GM06990 (cell line): Measurements from ENCODE around the gene SLC9A8.

Experiments used
- DNase-seq: peaks from one replicate; pipeline ENCODE4 v3.0.0-alpha.2; 2011; ENCODE audit not compliant: insufficient read length; ENCODE audit errors: extremely low read depth
- H3K27me3 ChIP-seq: replicated peaks from 2 replicates; pipeline ENCODE4 v1.6.0; 2011; ENCODE audit warnings: low read length; ENCODE audit not compliant: control insufficient read depth, insufficient read depth
- H3K36me3 ChIP-seq: 2 replicates; pipeline ENCODE4 v1.5.1; 2011; ENCODE audit warnings: low read length; ENCODE audit not compliant: control insufficient read depth, insufficient read depth
- H3K4me3 ChIP-seq: replicated peaks from 2 replicates; pipeline ENCODE4 v1.5.1; 2011; ENCODE audit warnings: low read depth, mild to moderate bottlenecking, control low read depth, low read length
- CTCF ChIP-seq: IDR thresholded peaks from 2 replicates; pipeline ENCODE4 v1.5.1; 2011; ENCODE audit warnings: low read length, control low read depth, mild to moderate bottlenecking, inconsistent platforms; ENCODE audit not compliant: insufficient read depth, poor library complexity, severe bottlenecking

Gene SLC9A8

GRCh38 chr20:49890471-49891361 is 78.1 kb downstream of the SLC9A8 start:
- DNase-seq, result no peak
- TF ChIP-seq CTCF, result no peak
- Histone ChIP-seq H3K36me3 (peaks cover 17% of the 10 kb centered on the region), H3K4me3 (no peak overlapping the region), H3K27me3 (no peaks in the 10 kb centered on the region)

GRCh38 chr20:49891476-49892110 is 79.0 kb downstream of the SLC9A8 start:
- H3K4me3 ChIP-seq, result no peak overlapping the region
- TF ChIP-seq CTCF, result no peak
- H3K27me3 ChIP-seq, result no peaks in the 10 kb centered on the region
- H3K36me3 ChIP-seq, result peaks cover 12% of the 10 kb centered on the region
- DNase-seq, result no peak

- Histone ChIP-seq H3K4me3 (no peak overlapping the region), H3K36me3 (peaks cover 12% of the 10 kb centered on the region), H3K27me3 (no peaks in the 10 kb centered on the region)
- TF ChIP-seq CTCF, result no peak
- DNase-seq, result no peak
These were observed 79.6 kb downstream of the SLC9A8 start for GRCh38 chr20:49892260-49892659.

- H3K27me3 ChIP-seq, result no peaks in the 10 kb centered on the region
- DNase-seq, result no peak
- TF ChIP-seq CTCF, result no peak
- no peak overlapping the region for H3K4me3 ChIP-seq
- peaks cover 10% of the 10 kb centered on the region for H3K36me3 ChIP-seq
These were observed 80.2 kb downstream of the SLC9A8 start for GRCh38 chr20:49892817-49893216.

- H3K27me3 ChIP-seq, result no peaks in the 10 kb centered on the region
- H3K36me3 ChIP-seq, result peaks cover 7% of the 10 kb centered on the region
- peak overlapping the region; percentile 31; the same call in 1 of the 2 replicates for H3K4me3 ChIP-seq
- TF ChIP-seq CTCF, result no peak
- DNase-seq, result no peak
These were observed 80.8 kb downstream of the SLC9A8 start for GRCh38 chr20:49893242-49894072.
